Measurements from ENCODE around the gene KXD1.

DNA sequence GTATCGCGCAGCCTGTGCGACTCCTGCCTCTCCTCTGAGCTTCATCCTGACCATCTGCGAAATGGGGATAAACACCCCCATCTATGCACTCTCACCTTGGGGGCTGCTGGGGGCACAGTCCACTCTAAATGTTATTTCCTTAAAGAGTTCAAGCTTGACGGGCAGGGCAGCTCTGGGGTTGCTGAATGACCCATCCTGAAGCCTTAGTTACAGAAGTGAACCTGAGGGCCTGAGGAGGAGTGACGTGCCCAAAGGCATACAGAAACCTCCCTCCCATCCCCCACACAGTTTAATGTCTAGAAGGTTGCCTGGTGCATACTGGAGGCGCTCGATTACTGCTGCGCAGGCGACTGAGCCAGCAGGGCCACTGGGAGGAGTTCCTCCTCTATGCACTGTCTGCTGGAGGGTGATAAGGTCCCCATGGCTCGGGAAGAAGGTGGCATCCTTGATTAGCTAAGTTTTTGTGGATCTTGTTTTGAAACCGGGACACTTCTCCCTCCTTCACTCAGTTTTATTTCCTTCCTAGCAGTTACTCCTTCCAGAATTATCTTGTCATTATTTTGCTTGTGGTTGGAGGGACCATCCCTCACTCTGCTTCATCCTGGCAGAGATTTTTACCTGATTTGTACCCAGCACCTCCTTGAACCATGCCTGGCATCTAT, 13.7 kb upstream of the KXD1 start:
- TF ChIP-seq, protein P1, sequence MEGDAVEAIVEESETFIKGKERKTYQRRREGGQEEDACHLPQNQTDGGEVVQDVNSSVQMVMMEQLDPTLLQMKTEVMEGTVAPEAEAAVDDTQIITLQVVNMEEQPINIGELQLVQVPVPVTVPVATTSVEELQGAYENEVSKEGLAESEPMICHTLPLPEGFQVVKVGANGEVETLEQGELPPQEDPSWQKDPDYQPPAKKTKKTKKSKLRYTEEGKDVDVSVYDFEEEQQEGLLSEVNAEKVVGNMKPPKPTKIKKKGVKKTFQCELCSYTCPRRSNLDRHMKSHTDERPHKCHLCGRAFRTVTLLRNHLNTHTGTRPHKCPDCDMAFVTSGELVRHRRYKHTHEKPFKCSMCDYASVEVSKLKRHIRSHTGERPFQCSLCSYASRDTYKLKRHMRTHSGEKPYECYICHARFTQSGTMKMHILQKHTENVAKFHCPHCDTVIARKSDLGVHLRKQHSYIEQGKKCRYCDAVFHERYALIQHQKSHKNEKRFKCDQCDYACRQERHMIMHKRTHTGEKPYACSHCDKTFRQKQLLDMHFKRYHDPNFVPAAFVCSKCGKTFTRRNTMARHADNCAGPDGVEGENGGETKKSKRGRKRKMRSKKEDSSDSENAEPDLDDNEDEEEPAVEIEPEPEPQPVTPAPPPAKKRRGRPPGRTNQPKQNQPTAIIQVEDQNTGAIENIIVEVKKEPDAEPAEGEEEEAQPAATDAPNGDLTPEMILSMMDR (IDR thresholded peaks at IDR 0.05; ENCODE audit: low read depth, low read length, poor library complexity, severe bottlenecking) = no peak
- TF ChIP-seq EZH2phosphoT487 (IDR thresholded peaks at IDR 0.05; ENCODE audit: borderline replicate concordance, low read length) = no peak
